Activated naive CD8-positive, alpha-beta T cell treated with anti-CD3 and anti-CD28 coated beads, Interleukin-2, amount 10 ng/mL, durations not matched to agents 7 days and 5 days (primary cell): Measurements from ENCODE around the gene TPSG1. TPM values are rescaled to one million over a fixed set of nuclear protein-coding genes. Genes with fewer than 3 reads are reported as not detected.

Source experiments
- ATAC-seq: fragments of 150-1000 bp; cut with Tn5 transposase; one replicate; pipeline ENCODE4 v1.10.0; 2021; ENCODE audit warnings: low read depth, moderate library complexity
- POLR2A ChIA-PET: fragments of 350-600 bp; sonication (Branson Sonifier 250); formaldehyde crosslinking; loops from one replicate; lab custom pipeline; 2021; ENCODE audit warnings: antibody characterized with exemption; lab: Charles Lee
- DNase-seq: peaks from one replicate; pipeline ENCODE4 v3.0.0; 2021
- H3K27ac Mint-ChIP-seq: one replicate; pipeline ENCODE4 v1.8.0; 2022; ENCODE audit warnings: mild to moderate bottlenecking, mixed read lengths
- H3K27me3 Mint-ChIP-seq: one replicate; pipeline ENCODE4 v1.8.0; 2022; ENCODE audit warnings: mild to moderate bottlenecking, moderate library complexity, mixed read lengths
- H3K36me3 Mint-ChIP-seq: one replicate; pipeline ENCODE4 v1.8.0; 2021; ENCODE audit warnings: mild to moderate bottlenecking, mixed read lengths
- H3K4me1 Mint-ChIP-seq: one replicate; pipeline ENCODE4 v1.8.0; 2021; ENCODE audit warnings: mixed read lengths
- H3K4me3 Mint-ChIP-seq: one replicate; pipeline ENCODE4 v1.8.0; 2022; ENCODE audit warnings: mild to moderate bottlenecking, moderate library complexity, mixed read lengths
- H3K9me3 Mint-ChIP-seq: one replicate; pipeline ENCODE4 v1.8.0; 2021; ENCODE audit warnings: mixed read lengths
- total RNA-seq, 2 experiments: library from RNA; stranded (reverse); gene quantifications; one replicate each; pipeline ENCODE4 v1.2.3, GENCODE V29; 2021

TPSG1 gene
- total RNA-seq, 2 experiments from 2014 or later: not detected

DNA sequence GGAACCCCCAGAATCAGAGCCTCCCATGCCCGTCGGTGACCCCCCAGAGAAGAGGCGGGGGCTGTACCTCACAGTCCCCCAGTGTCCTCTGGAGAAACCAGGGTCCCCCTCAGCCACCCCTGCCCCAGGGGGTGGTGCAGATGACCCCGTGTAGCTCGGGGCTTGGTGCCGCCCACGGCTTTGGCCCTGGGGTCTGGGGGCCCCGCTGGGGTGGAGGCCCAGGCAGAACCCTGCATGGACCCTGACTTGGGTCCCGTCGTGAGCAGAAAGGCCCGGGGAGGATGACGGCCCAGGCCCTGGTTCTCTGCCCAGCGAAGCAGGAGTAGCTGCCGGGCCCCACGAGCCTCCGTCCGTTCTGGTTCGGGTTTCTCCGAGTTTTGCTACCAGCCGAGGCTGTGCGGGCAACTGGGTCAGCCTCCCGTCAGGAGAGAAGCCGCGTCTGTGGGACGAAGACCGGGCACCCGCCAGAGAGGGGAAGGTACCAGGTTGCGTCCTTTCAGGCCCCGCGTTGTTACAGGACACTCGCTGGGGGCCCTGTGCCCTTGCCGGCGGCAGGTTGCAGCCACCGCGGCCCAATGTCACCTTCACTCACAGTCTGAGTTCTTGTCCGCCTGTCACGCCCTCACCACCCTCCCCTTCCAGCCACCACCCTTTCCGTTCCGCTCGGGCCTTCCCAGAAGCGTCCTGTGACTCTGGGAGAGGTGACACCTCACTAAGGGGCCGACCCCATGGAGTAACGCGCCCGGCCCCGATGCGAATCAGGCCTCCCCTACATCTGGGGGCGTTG lies 4.0 kb downstream of the TPSG1 start:
- Mint-ChIP-seq H3K27ac (no peak overlapping the region), H3K4me3 (no peak overlapping the region), H3K9me3 (no peaks in the 10 kb centered on the region), H3K27me3 (no peaks in the 10 kb centered on the region), H3K4me1 (no peaks in the 10 kb centered on the region), H3K36me3 (no peaks in the 10 kb centered on the region)
- ATAC-seq: no peak
- POLR2A ChIA-PET: no interaction called here
- no peak for DNase-seq

DNA sequence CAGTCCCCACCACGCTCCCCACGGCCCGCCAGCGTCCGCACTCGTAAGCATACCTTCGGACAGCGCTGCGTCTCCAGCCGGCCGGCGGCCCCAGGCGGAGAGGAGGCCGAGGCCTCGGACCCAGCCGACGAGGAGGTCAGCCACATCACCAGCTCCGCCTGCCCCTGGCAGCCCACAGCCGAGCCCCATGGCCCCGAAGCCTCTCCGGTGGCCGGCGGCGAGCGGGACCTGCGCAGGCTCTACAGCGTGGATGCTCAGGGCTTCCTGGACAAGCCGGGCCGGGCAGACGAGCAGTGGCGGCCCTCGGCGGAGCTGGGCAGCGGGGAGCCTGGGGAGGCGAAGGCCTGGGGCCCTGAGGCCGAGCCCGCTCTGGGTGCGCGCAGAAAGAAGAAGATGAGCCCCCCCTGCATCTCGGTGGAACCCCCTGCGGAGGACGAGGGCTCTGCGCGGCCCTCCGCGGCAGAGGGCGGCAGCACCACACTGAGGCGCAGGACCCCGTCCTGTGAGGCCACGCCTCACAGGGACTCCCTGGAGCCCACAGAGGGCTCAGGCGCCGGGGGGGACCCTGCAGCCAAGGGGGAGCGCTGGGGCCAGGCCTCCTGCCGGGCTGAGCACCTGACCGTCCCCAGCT lies 4.9 kb downstream of the TPSG1 start:
- H3K4me3 Mint-ChIP-seq: no peak overlapping the region
- ATAC-seq (no peak), DNase-seq (no peak)
- H3K36me3 Mint-ChIP-seq: no peaks in the 10 kb centered on the region
- H3K27ac Mint-ChIP-seq: no peak overlapping the region
- H3K4me1 Mint-ChIP-seq: no peaks in the 10 kb centered on the region
- POLR2A ChIA-PET: no interaction called here
- no peaks in the 10 kb centered on the region for H3K9me3 Mint-ChIP-seq
- no peaks in the 10 kb centered on the region for H3K27me3 Mint-ChIP-seq

DNA sequence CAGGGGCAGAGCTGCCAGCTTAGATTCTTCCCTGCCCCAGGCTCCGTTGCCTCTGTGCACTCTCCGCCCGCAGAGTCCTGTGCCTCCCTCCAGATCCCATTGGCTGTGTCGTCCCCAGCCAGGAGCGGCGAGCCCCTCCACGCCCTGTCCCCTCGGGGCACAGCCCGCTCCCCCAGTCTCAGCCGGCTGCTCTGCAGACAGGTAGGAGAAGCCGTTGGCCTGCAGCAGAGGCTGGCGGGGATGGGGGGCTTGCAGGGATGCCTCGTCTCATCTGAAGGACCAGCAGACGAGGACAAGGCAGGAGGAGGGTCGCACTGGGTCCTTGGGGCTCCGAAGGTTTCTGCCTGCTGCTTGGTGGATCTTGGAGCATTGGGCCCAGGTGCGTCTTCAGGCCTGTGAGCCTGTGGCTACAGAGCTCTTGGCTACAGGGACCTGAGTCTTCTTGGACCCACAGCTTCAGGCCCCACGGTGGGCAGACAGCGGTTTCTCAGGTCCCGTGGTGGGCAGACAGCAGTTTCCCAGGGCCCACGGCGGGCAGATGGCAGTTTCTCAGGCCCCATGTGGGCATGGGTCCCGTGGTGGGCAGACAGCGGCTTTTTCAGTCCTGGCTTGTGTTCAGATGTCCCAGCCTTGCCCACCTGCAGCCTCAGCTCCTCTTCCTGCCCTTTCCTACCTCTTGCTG lies 6.0 kb downstream of the TPSG1 start:
- H3K4me3 Mint-ChIP-seq: no peak overlapping the region
- no peak for DNase-seq
- no peaks in the 10 kb centered on the region for H3K27me3 Mint-ChIP-seq
- H3K4me1 Mint-ChIP-seq: no peaks in the 10 kb centered on the region
- no peaks in the 10 kb centered on the region for H3K36me3 Mint-ChIP-seq
- POLR2A ChIA-PET: no interaction called here
- no peak for ATAC-seq
- H3K27ac Mint-ChIP-seq: no peak overlapping the region
- no peaks in the 10 kb centered on the region for H3K9me3 Mint-ChIP-seq

DNA sequence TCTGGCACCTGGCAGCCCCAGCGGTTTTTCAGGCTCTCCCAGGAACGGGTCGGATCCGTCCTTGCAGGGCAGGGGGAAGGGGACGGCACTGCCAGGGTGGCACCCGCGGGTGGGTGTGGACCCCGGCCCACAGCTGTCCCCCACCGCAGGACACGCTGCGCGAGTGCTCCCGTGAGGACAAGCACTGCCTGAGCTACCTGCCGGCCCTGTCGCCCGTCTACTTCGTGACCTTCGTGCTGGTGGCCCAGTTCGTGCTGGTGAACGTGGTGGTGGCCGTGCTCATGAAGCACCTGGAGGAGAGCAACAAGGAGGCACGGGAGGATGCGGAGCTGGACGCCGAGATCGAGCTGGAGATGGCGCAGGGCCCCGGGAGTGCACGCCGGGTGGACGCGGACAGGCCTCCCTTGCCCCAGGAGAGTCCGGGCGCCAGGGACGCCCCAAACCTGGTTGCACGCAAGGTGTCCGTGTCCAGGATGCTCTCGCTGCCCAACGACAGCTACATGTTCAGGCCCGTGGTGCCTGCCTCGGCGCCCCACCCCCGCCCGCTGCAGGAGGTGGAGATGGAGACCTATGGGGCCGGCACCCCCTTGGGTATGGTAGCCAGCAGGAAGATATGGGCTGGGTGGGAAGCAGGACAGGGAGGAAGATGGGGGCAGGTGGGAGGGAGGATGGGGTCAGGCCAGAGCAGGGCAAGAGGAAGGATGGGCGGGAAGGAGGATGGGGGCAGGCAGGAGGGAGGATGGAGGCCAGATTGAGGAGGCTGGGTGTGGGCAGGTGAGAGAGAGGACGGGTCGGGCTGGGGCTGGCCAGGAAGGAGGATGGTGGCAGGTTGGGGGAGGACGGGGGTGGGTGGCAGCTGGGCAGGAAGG lies 6.8 kb downstream of the TPSG1 start:
- H3K4me1 Mint-ChIP-seq: no peaks in the 10 kb centered on the region
- no peak overlapping the region for H3K4me3 Mint-ChIP-seq
- POLR2A ChIA-PET: no interaction called here
- no peaks in the 10 kb centered on the region for H3K9me3 Mint-ChIP-seq
- DNase-seq: no peak
- no peaks in the 10 kb centered on the region for H3K36me3 Mint-ChIP-seq
- no peak overlapping the region for H3K27ac Mint-ChIP-seq
- H3K27me3 Mint-ChIP-seq: no peaks in the 10 kb centered on the region
- ATAC-seq: no peak

DNA sequence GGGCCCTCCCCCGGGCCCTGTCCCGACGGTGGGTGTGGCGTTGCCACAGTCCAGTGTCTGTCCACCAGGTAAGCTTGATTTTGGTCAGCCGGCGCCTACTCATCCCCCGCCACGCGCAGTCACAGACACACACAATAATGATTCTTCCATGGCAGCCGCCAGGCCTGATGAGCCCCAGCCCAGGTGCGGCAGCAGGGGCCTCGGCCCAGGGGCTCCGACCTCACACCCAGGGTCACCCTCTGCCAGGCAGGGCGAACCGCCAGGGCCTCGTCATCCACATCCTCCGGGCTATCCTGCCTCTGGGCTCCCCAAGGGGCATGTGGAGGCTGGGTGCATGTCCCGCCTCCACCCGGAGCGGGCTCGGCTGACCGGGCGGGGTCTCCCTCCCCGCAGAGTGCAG lies 7.5 kb downstream of the TPSG1 start:
- no peaks in the 10 kb centered on the region for H3K27me3 Mint-ChIP-seq

DNA sequence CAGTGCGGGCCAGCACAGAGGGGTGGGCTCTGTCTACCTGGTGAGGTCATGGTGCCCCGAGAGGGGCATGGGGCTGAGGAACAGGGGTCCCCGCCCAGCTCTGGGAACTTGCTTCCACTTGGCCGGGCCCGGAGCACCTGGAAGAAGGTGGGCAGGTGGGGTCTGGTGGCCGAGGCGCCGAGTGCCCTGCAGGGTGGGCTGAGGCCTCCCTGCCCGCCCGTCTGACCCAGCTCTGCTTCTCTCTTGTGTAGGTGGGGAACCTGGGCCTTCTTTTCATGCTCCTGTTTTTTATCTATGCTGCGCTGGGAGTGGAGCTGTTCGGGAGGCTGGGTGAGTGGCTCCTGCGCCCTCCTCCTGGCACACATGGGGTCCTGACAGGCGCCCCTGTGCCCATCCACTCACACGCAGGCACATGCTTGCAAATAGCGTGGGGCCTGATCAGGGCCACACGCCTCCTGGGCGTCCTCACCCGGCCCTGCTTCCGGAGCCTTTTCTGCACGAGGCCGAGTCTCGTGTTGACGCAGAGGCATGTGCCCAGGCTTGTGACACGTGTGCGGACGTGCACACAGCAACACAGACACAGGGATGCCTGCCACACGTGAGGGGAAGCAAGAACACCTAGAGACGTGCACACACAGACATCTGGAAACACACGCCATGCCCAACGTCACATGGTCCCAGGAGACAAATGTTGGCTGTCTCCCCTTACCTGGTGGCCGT lies 8.2 kb downstream of the TPSG1 start:
- Mint-ChIP-seq H3K27me3 (no peaks in the 10 kb centered on the region), H3K4me1 (no peaks in the 10 kb centered on the region), H3K4me3 (no peak overlapping the region), H3K27ac (no peak overlapping the region), H3K9me3 (no peaks in the 10 kb centered on the region), H3K36me3 (no peaks in the 10 kb centered on the region)
- DNase-seq (no peak), ATAC-seq (no peak)
- POLR2A ChIA-PET: no interaction called here

More for the DNA sequence above, 7.5 kb downstream of the TPSG1 start:
- no peaks in the 10 kb centered on the region for H3K4me1 Mint-ChIP-seq
- POLR2A ChIA-PET: no interaction called here
- H3K27ac Mint-ChIP-seq: no peak overlapping the region
- no peak for DNase-seq
- H3K9me3 Mint-ChIP-seq: no peaks in the 10 kb centered on the region
- no peaks in the 10 kb centered on the region for H3K36me3 Mint-ChIP-seq
- no peak for ATAC-seq
- H3K4me3 Mint-ChIP-seq: no peak overlapping the region

DNA sequence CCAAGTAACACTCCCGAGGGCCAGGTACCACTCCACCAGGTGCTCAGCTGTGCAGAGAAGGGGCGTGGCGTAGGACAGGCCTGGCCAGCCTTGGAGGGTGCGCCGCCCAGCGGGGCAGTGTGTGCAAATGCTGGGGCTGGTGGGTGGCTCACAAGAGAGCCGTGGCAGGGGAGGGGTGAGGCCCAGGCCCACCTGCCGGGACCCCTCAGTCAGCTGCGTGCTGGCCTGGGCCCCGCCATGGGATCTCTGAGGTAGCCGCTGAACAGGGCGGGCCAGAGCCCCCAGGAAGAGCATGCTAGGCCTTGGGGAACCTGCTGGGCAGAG lies 8.8 kb downstream of the TPSG1 start:
- H3K27me3 Mint-ChIP-seq: no peaks in the 10 kb centered on the region

DNA sequence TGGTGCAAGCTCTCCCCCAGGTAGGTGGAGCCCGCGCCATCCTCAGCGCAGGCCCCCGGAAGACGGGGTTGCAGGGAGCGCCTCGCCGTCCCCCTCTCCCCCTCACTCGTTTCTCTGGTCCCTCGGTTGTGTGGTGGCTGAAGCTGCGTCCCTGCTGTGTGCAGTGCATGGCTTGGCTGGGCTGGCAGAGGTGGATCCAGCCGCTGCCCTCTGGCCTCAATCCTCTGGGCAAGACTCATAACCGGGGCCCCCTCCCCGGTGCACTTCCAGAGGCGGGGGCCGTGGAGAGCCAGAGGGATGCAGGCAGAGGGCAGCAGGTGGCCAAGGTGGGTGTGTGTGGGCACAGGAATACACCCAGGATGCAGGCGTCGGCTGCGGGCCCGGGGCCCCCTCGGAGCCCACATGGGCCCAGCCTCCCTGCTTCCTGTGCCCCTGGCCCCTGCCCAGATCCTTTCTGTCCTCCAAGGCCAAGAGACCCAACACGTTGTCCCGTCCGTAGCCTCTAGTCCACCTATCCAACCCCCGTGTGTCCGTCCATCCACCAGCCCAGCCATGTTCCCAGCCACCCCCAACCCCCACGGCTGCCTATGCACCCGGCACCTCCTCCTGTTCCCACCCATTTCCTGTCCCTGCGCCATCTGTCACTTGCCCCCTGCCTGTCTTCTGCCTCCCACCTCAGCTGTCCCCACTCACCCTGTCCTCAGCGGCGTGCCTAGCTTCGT lies 9.3 kb downstream of the TPSG1 start:
- ATAC-seq (no peak), DNase-seq (no peak)
- Mint-ChIP-seq H3K36me3 (no peaks in the 10 kb centered on the region), H3K27me3 (no peaks in the 10 kb centered on the region), H3K4me1 (no peaks in the 10 kb centered on the region), H3K27ac (no peak overlapping the region), H3K4me3 (no peak overlapping the region), H3K9me3 (no peaks in the 10 kb centered on the region)
- POLR2A ChIA-PET: no interaction called here

More for the DNA sequence above, 8.8 kb downstream of the TPSG1 start:
- H3K27ac Mint-ChIP-seq: no peak overlapping the region
- H3K9me3 Mint-ChIP-seq: no peaks in the 10 kb centered on the region
- no peaks in the 10 kb centered on the region for H3K4me1 Mint-ChIP-seq
- DNase-seq (no peak), ATAC-seq (no peak)
- H3K36me3 Mint-ChIP-seq: no peaks in the 10 kb centered on the region
- POLR2A ChIA-PET: no interaction called here
- H3K4me3 Mint-ChIP-seq: no peak overlapping the region

DNA sequence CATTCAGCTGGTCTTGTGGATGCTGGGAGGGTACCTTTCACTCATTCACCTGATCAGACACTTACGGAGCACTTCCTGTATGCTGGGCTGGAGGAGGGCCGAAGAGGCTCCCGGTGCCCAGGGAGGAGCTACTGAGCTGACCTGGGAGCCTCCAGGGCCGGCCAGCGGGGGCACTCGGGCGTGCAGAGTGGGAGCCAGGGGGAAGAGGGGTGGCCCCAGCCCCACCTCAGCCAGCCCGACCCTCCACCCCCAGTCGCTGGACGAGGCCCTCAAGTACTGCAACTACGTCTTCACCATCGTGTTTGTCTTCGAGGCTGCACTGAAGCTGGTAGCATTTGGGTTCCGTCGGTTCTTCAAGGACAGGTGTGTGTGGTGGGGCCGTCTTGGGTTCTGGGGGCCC lies 10.3 kb downstream of the TPSG1 start:
- H3K4me1 Mint-ChIP-seq: no peaks in the 10 kb centered on the region
- no peak overlapping the region for H3K4me3 Mint-ChIP-seq
- no peaks in the 10 kb centered on the region for H3K27me3 Mint-ChIP-seq
- POLR2A ChIA-PET: no interaction called here
- no peak for ATAC-seq
- no peak overlapping the region for H3K27ac Mint-ChIP-seq
- no peak for DNase-seq
- no peaks in the 10 kb centered on the region for H3K36me3 Mint-ChIP-seq
- no peaks in the 10 kb centered on the region for H3K9me3 Mint-ChIP-seq

DNA sequence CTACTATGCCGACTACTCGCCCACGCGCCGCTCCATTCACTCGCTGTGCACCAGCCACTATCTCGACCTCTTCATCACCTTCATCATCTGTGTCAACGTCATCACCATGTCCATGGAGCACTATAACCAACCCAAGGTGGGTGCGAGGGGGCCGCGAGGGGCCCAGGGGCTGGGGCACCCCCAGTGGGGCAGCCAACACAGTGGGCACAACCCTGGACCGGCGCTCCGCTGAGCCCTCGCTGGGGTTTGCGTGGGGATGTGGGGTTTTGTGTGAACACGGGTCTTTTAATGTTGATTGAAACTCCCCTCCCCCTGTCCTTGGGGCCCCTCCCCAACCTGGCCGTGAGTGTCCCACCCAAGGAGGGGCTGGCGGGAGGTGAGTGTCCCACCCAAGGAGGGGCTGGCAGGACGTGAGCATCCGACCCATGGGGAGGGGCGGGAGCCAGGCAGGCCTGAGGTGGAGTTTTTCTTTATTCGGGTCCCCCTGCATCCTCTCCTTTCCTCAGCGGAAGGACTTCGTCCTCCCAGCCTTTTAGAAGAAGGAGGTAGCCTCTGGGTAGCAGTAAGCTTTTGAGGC lies 11.2 kb downstream of the TPSG1 start:
- Mint-ChIP-seq H3K4me3 (no peak overlapping the region), H3K27ac (no peak overlapping the region), H3K9me3 (no peaks in the 10 kb centered on the region), H3K36me3 (no peaks in the 10 kb centered on the region), H3K27me3 (no peaks in the 10 kb centered on the region), H3K4me1 (no peaks in the 10 kb centered on the region)
- ATAC-seq (no peak), DNase-seq (no peak)
- POLR2A ChIA-PET: no interaction called here

DNA sequence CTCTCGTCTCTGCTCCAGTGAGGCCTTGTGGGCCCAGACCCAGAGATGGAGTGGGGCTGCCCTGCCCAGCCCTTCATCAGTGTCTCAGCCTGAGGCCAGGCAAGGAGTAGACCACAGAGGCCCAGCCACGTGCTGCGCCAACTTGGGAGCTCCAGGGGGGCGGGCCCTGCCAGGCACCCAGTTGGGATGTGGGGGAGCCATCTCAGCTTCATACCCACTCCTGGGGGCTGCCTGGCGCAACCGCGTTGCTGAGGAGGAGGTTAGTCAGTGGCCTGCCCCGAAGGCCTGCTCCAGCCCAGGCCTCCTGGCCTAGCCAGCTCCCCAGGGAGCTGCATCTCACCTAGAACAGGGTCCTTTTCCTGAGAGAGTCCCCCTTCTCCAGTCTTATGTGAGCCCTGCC lies 11.8 kb downstream of the TPSG1 start:
- ATAC-seq: no peak
- H3K36me3 Mint-ChIP-seq: no peaks in the 10 kb centered on the region
- POLR2A ChIA-PET: no interaction called here
- no peak for DNase-seq
- no peaks in the 10 kb centered on the region for H3K9me3 Mint-ChIP-seq
- H3K27me3 Mint-ChIP-seq: no peaks in the 10 kb centered on the region
- H3K4me3 Mint-ChIP-seq: no peak overlapping the region
- no peak overlapping the region for H3K27ac Mint-ChIP-seq
- no peaks in the 10 kb centered on the region for H3K4me1 Mint-ChIP-seq

DNA sequence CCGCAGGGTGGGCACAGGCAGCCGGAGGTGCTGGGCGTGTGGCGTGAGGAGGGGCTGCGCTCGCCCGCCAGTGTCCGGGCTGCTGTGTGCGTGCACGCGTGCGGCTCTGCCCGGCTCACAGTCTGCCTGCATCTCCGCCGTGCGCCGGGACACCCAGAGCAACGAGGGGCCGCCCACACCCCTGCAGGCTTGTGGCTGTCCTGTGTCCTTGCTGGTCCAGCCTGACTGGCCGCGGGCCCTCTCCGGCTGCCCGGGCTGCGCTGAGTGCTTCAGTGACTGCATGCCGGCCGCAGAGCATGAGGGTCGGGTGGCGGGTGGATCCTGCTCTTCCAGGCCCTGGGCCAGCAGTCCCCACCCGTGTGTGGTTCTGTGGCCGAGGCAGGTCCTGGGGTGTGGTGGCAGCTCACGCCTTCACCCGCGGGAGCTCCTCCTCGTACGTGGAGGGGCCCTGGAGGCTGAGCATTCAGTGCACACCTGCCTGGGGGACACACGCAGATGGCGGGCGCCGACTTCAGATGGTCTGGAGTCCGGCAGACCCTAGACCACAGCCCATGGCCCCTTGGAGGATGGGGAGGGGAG lies 12.4 kb downstream of the TPSG1 start:
- DNase-seq (no peak), ATAC-seq (no peak)
- H3K4me1 Mint-ChIP-seq: no peaks in the 10 kb centered on the region
- POLR2A ChIA-PET: no interaction called here
- H3K4me3 Mint-ChIP-seq: no peak overlapping the region
- no peaks in the 10 kb centered on the region for H3K27me3 Mint-ChIP-seq
- H3K36me3 Mint-ChIP-seq: no peaks in the 10 kb centered on the region
- no peak overlapping the region for H3K27ac Mint-ChIP-seq
- H3K9me3 Mint-ChIP-seq: no peaks in the 10 kb centered on the region
